ENCODE data around the gene PCSK4.
"Not testable (repeated sequence)": the region's sequence is repeated elsewhere in the genome, so short reads cannot be mapped to it uniquely, and the experiment has no call there.

Gene PCSK4

DNA sequence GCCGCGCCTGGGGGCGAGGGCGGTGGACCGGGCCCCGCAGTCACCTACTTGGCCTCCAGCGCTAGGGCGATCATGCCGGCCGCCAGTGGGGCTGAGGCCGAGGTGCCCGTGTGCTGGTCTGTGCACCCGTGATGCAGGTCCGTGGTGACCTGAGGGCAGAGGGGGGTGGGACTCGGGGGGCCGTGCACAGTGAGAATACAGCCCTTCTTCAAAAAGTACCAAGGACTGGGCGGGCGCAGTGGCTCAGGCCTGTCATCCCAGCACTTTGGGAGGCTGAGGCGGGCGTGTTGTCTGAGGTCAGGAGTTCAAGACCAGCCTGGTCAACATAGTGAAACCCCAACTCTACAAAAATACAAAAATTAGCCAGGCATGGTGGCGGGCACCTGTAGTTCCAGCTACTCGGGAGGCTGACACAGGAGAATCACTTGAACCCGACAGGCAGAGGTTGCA, 6.1 kb downstream of the PCSK4 start:
- no peaks in the 10 kb centered on the region for H3K9me3 ChIP-seq (ENCODE audit: control insufficient read depth in 2 of 2, low read length in 2 of 2)
- H3K4me3 ChIP-seq (ENCODE audit: low read length in 2 of 2), result no peak overlapping the region
- peaks cover 6% of the 10 kb centered on the region for H3K4me1 ChIP-seq (ENCODE audit: control insufficient read depth, insufficient read depth, low read length)
- no peak overlapping the region for H3K9ac ChIP-seq (ENCODE audit: low read length in 2 of 2)
- H3K27me3 ChIP-seq (ENCODE audit: control insufficient read depth in 1 of 2, insufficient read depth in 2 of 2, low read length in 2 of 2), result no peaks in the 10 kb centered on the region
- no peaks in the 10 kb centered on the region for H3K36me3 ChIP-seq (ENCODE audit: control insufficient read depth in 2 of 2, insufficient read depth in 2 of 2, low read length in 2 of 2)
- no peak overlapping the region for H3K27ac ChIP-seq (ENCODE audit: low read length)

DNA sequence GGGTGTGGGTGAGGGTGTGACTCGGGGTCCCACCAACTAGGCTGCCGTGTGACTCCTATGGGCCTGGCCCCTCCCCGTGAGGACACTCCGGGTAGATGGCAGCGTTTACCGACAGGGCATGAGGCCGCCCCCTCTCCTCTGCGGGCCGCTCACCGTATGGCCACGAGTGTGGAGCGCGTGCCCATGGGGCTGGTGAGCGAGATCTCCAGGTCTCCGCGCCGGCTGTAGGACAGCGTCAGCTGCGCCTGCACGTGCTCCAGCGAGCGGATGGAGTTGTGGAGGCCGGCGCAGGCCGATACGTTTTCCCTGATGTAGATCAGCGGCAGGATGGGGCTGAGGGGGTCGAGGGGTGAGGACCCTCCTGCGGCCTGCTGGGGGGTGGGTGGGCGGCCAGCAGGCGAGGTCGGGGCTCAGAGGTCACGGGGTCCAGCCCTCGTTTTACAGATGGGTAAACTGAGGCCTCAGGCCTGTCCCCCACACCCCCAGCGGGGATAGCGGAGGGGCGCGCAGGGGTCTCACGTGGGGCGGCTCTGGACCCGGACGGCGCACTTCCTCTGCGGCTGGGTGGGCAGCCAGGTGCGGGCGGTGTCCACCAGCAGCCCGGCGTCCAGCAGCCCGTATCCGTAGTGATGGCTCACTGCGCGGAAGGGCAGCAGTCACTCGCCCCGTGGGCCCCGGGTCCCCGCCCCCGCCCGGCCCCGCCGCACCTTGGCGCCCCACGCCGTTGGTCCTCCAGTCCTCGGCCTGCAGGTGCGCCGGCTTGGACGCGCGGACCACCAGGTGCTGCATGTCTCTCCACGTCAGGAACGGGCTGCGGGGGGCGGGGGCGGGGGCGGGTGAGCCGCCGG, 6.8 kb downstream of the PCSK4 start:
- Histone ChIP-seq H3K9ac (ENCODE audit: low read length in 2 of 2) (no peak overlapping the region), H3K4me1 (ENCODE audit: control insufficient read depth, insufficient read depth, low read length) (peaks cover 9% of the 10 kb centered on the region), H3K27me3 (ENCODE audit: control insufficient read depth in 1 of 2, insufficient read depth in 2 of 2, low read length in 2 of 2) (no peaks in the 10 kb centered on the region), H3K27ac (ENCODE audit: low read length) (no peak overlapping the region), H3K9me3 (ENCODE audit: control insufficient read depth in 2 of 2, low read length in 2 of 2) (no peaks in the 10 kb centered on the region), H3K36me3 (ENCODE audit: control insufficient read depth in 2 of 2, insufficient read depth in 2 of 2, low read length in 2 of 2) (no peaks in the 10 kb centered on the region), H3K4me3 (ENCODE audit: low read length in 2 of 2) (no peak overlapping the region)

- Histone ChIP-seq H3K36me3 (ENCODE audit: control insufficient read depth in 2 of 2, insufficient read depth in 2 of 2, low read length in 2 of 2) (no peaks in the 10 kb centered on the region), H3K4me1 (ENCODE audit: control insufficient read depth, insufficient read depth, low read length) (peaks cover 15% of the 10 kb centered on the region), H3K27ac (ENCODE audit: low read length) (no peak overlapping the region), H3K9ac (ENCODE audit: low read length in 2 of 2) (no peak overlapping the region), H3K4me3 (ENCODE audit: low read length in 2 of 2) (no peak overlapping the region), H3K9me3 (ENCODE audit: control insufficient read depth in 2 of 2, low read length in 2 of 2) (no peaks in the 10 kb centered on the region), H3K27me3 (ENCODE audit: control insufficient read depth in 1 of 2, insufficient read depth in 2 of 2, low read length in 2 of 2) (no peaks in the 10 kb centered on the region)
These were observed 7.6 kb downstream of the PCSK4 start for GRCh38 chr19:1482361-1483130.

DNA sequence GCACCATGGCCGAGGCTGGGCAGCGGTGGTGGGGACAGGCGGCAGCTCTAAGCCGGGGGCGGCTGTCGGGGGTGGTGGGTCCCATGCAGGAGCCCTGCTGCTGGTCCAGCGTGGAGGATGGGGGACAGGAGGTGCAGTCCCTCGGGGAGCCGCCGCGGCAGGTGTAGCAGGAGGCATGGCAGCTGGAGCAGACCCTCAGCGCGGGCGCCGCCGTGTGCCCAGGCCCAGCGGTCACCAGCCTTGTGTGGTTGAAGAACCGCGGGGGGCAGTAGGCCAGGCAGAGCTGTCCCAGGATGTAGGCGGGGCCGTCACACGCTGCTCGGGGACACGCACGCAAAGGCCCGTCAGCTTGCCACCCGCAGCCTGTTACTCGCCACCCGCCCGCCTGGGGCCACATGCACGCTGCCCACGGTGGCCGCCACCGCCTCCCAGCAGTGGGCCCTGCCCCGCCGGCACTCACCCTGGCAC, 8.2 kb downstream of the PCSK4 start:
- H3K27me3 ChIP-seq (ENCODE audit: control insufficient read depth in 1 of 2, insufficient read depth in 2 of 2, low read length in 2 of 2), result no peaks in the 10 kb centered on the region
- H3K4me1 ChIP-seq (ENCODE audit: control insufficient read depth, insufficient read depth, low read length), result peaks cover 18% of the 10 kb centered on the region
- no peak overlapping the region for H3K27ac ChIP-seq (ENCODE audit: low read length)
- H3K4me3 ChIP-seq (ENCODE audit: low read length in 2 of 2), result no peak overlapping the region
- H3K9me3 ChIP-seq (ENCODE audit: control insufficient read depth in 2 of 2, low read length in 2 of 2), result no peaks in the 10 kb centered on the region
- no peaks in the 10 kb centered on the region for H3K36me3 ChIP-seq (ENCODE audit: control insufficient read depth in 2 of 2, insufficient read depth in 2 of 2, low read length in 2 of 2)
- no peak overlapping the region for H3K9ac ChIP-seq (ENCODE audit: low read length in 2 of 2)

GRCh38 chr19:1481224-1481892, 8.8 kb downstream of the PCSK4 start:
- H3K4me3 ChIP-seq (ENCODE audit: low read length in 2 of 2), result no peak overlapping the region
- no peaks in the 10 kb centered on the region for H3K9me3 ChIP-seq (ENCODE audit: control insufficient read depth in 2 of 2, low read length in 2 of 2)
- no peaks in the 10 kb centered on the region for H3K27me3 ChIP-seq (ENCODE audit: control insufficient read depth in 1 of 2, insufficient read depth in 2 of 2, low read length in 2 of 2)
- peaks cover 18% of the 10 kb centered on the region for H3K4me1 ChIP-seq (ENCODE audit: control insufficient read depth, insufficient read depth, low read length)
- no peak overlapping the region for H3K27ac ChIP-seq (ENCODE audit: low read length)
- no peak overlapping the region for H3K9ac ChIP-seq (ENCODE audit: low read length in 2 of 2)
- H3K36me3 ChIP-seq (ENCODE audit: control insufficient read depth in 2 of 2, insufficient read depth in 2 of 2, low read length in 2 of 2), result peaks cover 0 to 3% of the 10 kb centered on the region in 2 donors

GRCh38 chr19:1478934-1479707, 11.0 kb downstream of the PCSK4 start, which contains the start of gene C19orf25:
Gene C19orf25, minus strand, starts transcription at chr19:1479215. Its CDS starts 312 bp downstream, at chr19:1478903.
- Histone ChIP-seq H3K27ac (ENCODE audit: low read length) (peak within 1 kb of the TSS; percentile 37), H3K4me3 (ENCODE audit: low read length in 2 of 2) (peak within 1 kb of the TSS; percentile 88 to 90), H3K9ac (ENCODE audit: low read length in 2 of 2) (peak within 1 kb of the TSS; percentile 55 to 64), H3K27me3 (ENCODE audit: control insufficient read depth in 1 of 2, insufficient read depth in 2 of 2, low read length in 2 of 2) (no peaks in the 10 kb centered on the region), H3K9me3 (ENCODE audit: control insufficient read depth in 2 of 2, low read length in 2 of 2) (no peaks in the 10 kb centered on the region), H3K4me1 (ENCODE audit: control insufficient read depth, insufficient read depth, low read length) (peaks cover 18% of the 10 kb centered on the region), H3K36me3 (ENCODE audit: control insufficient read depth in 2 of 2, insufficient read depth in 2 of 2, low read length in 2 of 2) (peaks cover 4% of the 10 kb centered on the region in 2 donors)

DNA sequence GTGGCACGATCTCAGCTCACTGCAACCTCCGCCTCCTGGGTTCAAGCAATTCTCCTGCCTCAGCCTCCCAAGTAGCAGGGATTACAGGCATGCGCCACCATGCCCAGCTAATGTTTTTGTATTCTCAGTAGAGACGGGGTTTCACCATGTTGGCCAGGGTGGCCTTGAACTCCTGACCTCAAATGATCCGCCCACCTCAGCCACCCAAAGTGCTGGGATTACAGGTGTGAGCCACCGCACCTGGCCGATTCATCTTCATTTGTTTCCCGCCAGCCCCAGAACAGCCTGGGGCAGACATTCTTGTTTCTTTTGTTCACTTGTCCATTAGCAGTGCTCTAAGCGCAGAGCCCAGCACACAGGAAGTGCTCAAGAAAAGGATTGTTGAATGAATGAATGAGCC, 13.1 kb downstream of the PCSK4 start:
- peaks cover 23% of the 10 kb centered on the region for H3K4me1 ChIP-seq (ENCODE audit: control insufficient read depth, insufficient read depth, low read length)
- not testable (repeated sequence) for H3K36me3 ChIP-seq (ENCODE audit: control insufficient read depth in 2 of 2, insufficient read depth in 2 of 2, low read length in 2 of 2)

GRCh38 chr19:1475751-1476437, 14.3 kb downstream of the PCSK4 start:
- Histone ChIP-seq H3K4me1 (ENCODE audit: control insufficient read depth, insufficient read depth, low read length) (peaks cover 35% of the 10 kb centered on the region), H3K36me3 (ENCODE audit: control insufficient read depth in 2 of 2, insufficient read depth in 2 of 2, low read length in 2 of 2) (peaks cover 4% of the 10 kb centered on the region in 2 donors), H3K4me3 (ENCODE audit: low read length in 2 of 2) (no peak overlapping the region), H3K9ac (ENCODE audit: low read length in 2 of 2) (no peak overlapping the region), H3K27me3 (ENCODE audit: control insufficient read depth in 1 of 2, insufficient read depth in 2 of 2, low read length in 2 of 2) (peaks cover 27% of the 10 kb centered on the region in 2 donors), H3K27ac (ENCODE audit: low read length) (no peak overlapping the region), H3K9me3 (ENCODE audit: control insufficient read depth in 2 of 2, low read length in 2 of 2) (no peaks in the 10 kb centered on the region)

More for the DNA sequence above, 13.1 kb downstream of the PCSK4 start:
- H3K9ac ChIP-seq (ENCODE audit: low read length in 2 of 2); H3K4me3 ChIP-seq (ENCODE audit: low read length in 2 of 2); H3K9me3 ChIP-seq (ENCODE audit: control insufficient read depth in 2 of 2, low read length in 2 of 2); H3K27ac ChIP-seq (ENCODE audit: low read length): not testable (repeated sequence)
- peaks cover 15% of the 10 kb centered on the region in 2 donors for H3K27me3 ChIP-seq (ENCODE audit: control insufficient read depth in 1 of 2, insufficient read depth in 2 of 2, low read length in 2 of 2)

DNA sequence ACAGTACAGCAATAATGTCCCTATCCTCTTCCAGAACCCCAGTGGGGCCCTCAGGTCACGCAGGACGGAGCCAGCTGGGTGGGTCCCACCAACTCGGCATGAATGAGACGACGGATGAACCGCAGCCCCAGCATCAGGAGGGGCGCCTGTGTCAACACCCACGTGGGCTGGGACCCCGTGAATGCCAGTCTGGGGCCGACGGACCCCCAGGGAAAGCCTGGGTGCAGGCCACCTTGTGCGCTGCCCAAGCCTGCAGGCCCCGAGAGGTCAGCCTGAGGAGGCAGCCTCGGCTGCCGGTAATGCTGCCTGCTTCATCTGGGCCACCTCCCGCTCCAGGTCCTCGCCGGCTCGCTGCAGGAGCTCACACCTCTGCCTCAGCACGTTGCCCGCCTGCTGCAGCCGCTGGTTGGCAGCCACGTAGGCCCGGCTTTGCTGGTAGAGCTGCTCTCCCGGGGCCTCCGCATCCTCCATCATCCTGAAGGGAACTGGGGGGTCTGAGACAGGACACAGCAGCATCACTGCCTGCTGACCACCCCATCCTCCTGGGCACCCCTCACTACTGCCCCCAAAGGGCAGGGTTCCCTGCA, 15.3 kb downstream of the PCSK4 start:
- H3K27me3 ChIP-seq (ENCODE audit: control insufficient read depth in 1 of 2, insufficient read depth in 2 of 2, low read length in 2 of 2), result peaks cover 33 to 37% of the 10 kb centered on the region in 2 donors
- no peaks in the 10 kb centered on the region for H3K9me3 ChIP-seq (ENCODE audit: control insufficient read depth in 2 of 2, low read length in 2 of 2)
- peaks cover 45% of the 10 kb centered on the region for H3K4me1 ChIP-seq (ENCODE audit: control insufficient read depth, insufficient read depth, low read length)
- peaks cover 4% of the 10 kb centered on the region in 2 donors for H3K36me3 ChIP-seq (ENCODE audit: control insufficient read depth in 2 of 2, insufficient read depth in 2 of 2, low read length in 2 of 2)
- no peak overlapping the region for H3K4me3 ChIP-seq (ENCODE audit: low read length in 2 of 2)
- H3K9ac ChIP-seq (ENCODE audit: low read length in 2 of 2), result no peak overlapping the region
- no peak overlapping the region for H3K27ac ChIP-seq (ENCODE audit: low read length)
